WTC11 (cell line): Measurements from ENCODE around the gene MACROD2.

ENCODE experiments used
- CREM ChIP-seq: sonication (generic); formaldehyde crosslinking; IDR thresholded peaks from 2 replicates; pipeline ENCODE4 v1.8.1; 2022; ENCODE audit warnings: mild to moderate bottlenecking, missing genetic modification reagents, moderate library complexity
- IRF2 ChIP-seq: sonication (generic); formaldehyde crosslinking; IDR thresholded peaks from 2 replicates; pipeline ENCODE4 v1.8.0; 2022; ENCODE audit warnings: low read depth, missing genetic modification reagents, borderline replicate concordance
- NR3C1 ChIP-seq: sonication (generic); formaldehyde crosslinking; conservative IDR thresholded peaks from 2 replicates; pipeline ENCODE4 v1.8.1; 2023; ENCODE audit warnings: low read depth, mild to moderate bottlenecking, missing genetic modification reagents
- ZBTB21 ChIP-seq: sonication (generic); formaldehyde crosslinking; IDR thresholded peaks from 2 replicates; pipeline ENCODE4 v1.8.1; 2023; ENCODE audit warnings: mild to moderate bottlenecking, missing genetic modification reagents, borderline replicate concordance
- TF ChIP-seq, protein P1 (sequence below): fragments of 200-600 bp; IDR thresholded peaks from 2 replicates; pipeline ENCODE4 v1.8.0; 2022; ENCODE audit warnings: antibody characterized with exemption
- TF ChIP-seq, protein P2 (sequence below): sonication (generic); formaldehyde crosslinking; IDR thresholded peaks from 2 replicates; pipeline ENCODE4 v1.8.0; 2022; ENCODE audit warnings: mild to moderate bottlenecking, missing genetic modification reagents
- TF ChIP-seq, protein P3 (sequence below): sonication (generic); formaldehyde crosslinking; IDR thresholded peaks from 2 replicates; pipeline ENCODE4 v1.8.1; 2023; ENCODE audit warnings: mild to moderate bottlenecking, moderate library complexity, missing genetic modification reagents

GRCh38 chr20:14757728-14758127 is 762.4 kb downstream of the MACROD2 start:
- TF ChIP-seq, protein P1, sequence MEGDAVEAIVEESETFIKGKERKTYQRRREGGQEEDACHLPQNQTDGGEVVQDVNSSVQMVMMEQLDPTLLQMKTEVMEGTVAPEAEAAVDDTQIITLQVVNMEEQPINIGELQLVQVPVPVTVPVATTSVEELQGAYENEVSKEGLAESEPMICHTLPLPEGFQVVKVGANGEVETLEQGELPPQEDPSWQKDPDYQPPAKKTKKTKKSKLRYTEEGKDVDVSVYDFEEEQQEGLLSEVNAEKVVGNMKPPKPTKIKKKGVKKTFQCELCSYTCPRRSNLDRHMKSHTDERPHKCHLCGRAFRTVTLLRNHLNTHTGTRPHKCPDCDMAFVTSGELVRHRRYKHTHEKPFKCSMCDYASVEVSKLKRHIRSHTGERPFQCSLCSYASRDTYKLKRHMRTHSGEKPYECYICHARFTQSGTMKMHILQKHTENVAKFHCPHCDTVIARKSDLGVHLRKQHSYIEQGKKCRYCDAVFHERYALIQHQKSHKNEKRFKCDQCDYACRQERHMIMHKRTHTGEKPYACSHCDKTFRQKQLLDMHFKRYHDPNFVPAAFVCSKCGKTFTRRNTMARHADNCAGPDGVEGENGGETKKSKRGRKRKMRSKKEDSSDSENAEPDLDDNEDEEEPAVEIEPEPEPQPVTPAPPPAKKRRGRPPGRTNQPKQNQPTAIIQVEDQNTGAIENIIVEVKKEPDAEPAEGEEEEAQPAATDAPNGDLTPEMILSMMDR, result no peak
- TF ChIP-seq ZBTB21, result no peak
- no peak for TF ChIP-seq NR3C1 (CRISPR knock-in tag)
- TF ChIP-seq, protein P2, sequence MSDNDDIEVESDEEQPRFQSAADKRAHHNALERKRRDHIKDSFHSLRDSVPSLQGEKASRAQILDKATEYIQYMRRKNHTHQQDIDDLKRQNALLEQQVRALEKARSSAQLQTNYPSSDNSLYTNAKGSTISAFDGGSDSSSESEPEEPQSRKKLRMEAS (CRISPR knock-in tag), result no peak
- no peak for TF ChIP-seq CREM (CRISPR knock-in tag)
- TF ChIP-seq IRF2 (CRISPR knock-in tag), result no peak
- TF ChIP-seq, protein P3, sequence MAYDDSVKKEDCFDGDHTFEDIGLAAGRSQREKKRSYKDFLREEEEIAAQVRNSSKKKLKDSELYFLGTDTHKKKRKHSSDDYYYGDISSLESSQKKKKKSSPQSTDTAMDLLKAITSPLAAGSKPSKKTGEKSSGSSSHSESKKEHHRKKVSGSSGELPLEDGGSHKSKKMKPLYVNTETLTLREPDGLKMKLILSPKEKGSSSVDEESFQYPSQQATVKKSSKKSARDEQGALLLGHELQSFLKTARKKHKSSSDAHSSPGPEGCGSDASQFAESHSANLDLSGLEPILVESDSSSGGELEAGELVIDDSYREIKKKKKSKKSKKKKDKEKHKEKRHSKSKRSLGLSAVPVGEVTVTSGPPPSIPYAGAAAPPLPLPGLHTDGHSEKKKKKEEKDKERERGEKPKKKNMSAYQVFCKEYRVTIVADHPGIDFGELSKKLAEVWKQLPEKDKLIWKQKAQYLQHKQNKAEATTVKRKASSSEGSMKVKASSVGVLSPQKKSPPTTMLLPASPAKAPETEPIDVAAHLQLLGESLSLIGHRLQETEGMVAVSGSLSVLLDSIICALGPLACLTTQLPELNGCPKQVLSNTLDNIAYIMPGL, result no peak
